GM12891 (cell line): ENCODE measurements around the gene CKS1B.

Experiments used
- POLR2A ChIP-seq: IDR thresholded peaks from 2 replicates; pipeline ENCODE4 v1.6.1; 2011; ENCODE audit warnings: low read depth, low read length, control low read depth
- POLR2AphosphoS5 ChIP-seq: IDR thresholded peaks from 2 replicates; pipeline ENCODE4 v1.6.1; 2011; ENCODE audit warnings: low read depth, low read length, control low read depth
- POU2F2 ChIP-seq: IDR thresholded peaks from 2 replicates; pipeline ENCODE4 v1.6.1; 2011; ENCODE audit warnings: low read depth, mild to moderate bottlenecking, control low read depth, low read length, moderate library complexity
- TAF1 ChIP-seq: IDR thresholded peaks from 2 replicates; pipeline ENCODE4 v1.6.1; 2011; ENCODE audit warnings: low read depth, low read length, control low read depth

DNA sequence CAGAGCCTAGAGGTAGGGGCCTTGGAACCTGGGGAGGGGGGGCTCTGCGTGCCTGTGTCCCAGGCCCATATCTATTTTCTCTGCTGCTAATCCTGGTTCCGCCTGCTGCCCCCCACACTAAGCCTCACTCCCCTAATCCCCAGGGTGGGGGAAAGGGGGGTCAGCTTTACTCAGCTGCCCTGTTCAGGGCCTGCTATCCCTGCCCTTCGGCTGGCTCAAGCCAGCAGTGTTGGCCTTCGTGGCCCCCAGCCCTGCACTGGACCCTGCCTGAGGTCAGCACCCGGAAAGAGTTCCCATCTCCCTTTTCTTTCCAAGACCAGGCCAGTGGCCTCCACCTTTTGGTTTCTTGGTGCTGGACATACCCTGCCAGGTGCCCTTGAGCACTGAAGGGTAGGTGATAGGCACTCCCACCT, 36.5 kb downstream of the CKS1B start:
- TF ChIP-seq POLR2AphosphoS5 = no peak
- TF ChIP-seq POU2F2 = no peak
- no peak for TF ChIP-seq POLR2A
- no peak for TF ChIP-seq TAF1
